PC-3 (cell line): ENCODE measurements around the gene RGS3. TPM values are rescaled to one million over a fixed set of nuclear protein-coding genes. Genes with fewer than 3 reads are reported as not detected.

Source experiments
- ATAC-seq: fragments of 200-7000 bp; cut with Tn5 transposase; 2 replicates; pipeline ENCODE4 v1.9.1; 2020; ENCODE audit warnings: mild to moderate bottlenecking, moderate library complexity
- BruUV-seq: library from RNA; stranded (reverse); fragments of 400-500 nt; replicated peaks from 2 replicates; lab custom pipeline; 2021; lab: Mats Ljungman, UMichigan
- CTCF ChIA-PET: fragments of 300-600 bp; sonication (Branson Sonifier 250); formaldehyde crosslinking; loops from one replicate; lab custom pipeline; 2022; ENCODE audit warnings: antibody characterized with exemption; lab: Charles Lee
- POLR2A ChIA-PET: fragments of 300-600 bp; sonication (Branson Sonifier 250); formaldehyde crosslinking; loops from one replicate; lab custom pipeline; 2022; ENCODE audit warnings: antibody characterized with exemption; ENCODE audit not compliant: unreplicated experiment; lab: Charles Lee
- DNase-seq: peaks from one replicate; pipeline ENCODE4 v3.0.0-alpha.2; 2015
- H2AFZ ChIP-seq: fragments of 300-600 bp; sonication (generic); 2 replicates; pipeline ENCODE4 v1.6.0; 2016; ENCODE audit warnings: antibody characterized with exemption, low read length
- H3F3A ChIP-seq: fragments of 300-600 bp; sonication (generic); one replicate; pipeline ENCODE4 v1.6.0; 2017; ENCODE audit warnings: antibody characterized with exemption, low read length, control low read depth, mild to moderate bottlenecking; ENCODE audit not compliant: unreplicated experiment
- H3K27ac ChIP-seq: fragments of 300-600 bp; sonication (generic); 2 replicates; pipeline ENCODE4 v1.5.1; 2016; ENCODE audit warnings: mild to moderate bottlenecking, low read length
- H3K27me3 ChIP-seq: fragments of 300-600 bp; sonication (generic); 2 replicates; pipeline ENCODE4 v1.6.1; 2016; ENCODE audit warnings: low read length, mixed read lengths
- H3K36me3 ChIP-seq: fragments of 300-600 bp; sonication (generic); 2 replicates; pipeline ENCODE4 v1.6.1; 2016; ENCODE audit warnings: low read depth, mixed run types, low read length, mixed read lengths
- H3K4me1 ChIP-seq: fragments of 300-600 bp; sonication (generic); 2 replicates; pipeline ENCODE4 v1.5.1; 2016; ENCODE audit warnings: low read length; ENCODE audit not compliant: insufficient read depth
- H3K4me2 ChIP-seq: fragments of 300-600 bp; sonication (generic); 2 replicates; pipeline ENCODE4 v1.6.0; 2016; ENCODE audit warnings: low read length
- H3K4me3 ChIP-seq: fragments of 300-600 bp; sonication (generic); 2 replicates; pipeline ENCODE4 v1.5.1; 2016; ENCODE audit warnings: mild to moderate bottlenecking, low read length, mixed read lengths
- H3K79me2 ChIP-seq: fragments of 300-600 bp; sonication (generic); 2 replicates; pipeline ENCODE4 v1.6.1; 2017; ENCODE audit warnings: low read length, mixed read lengths
- H3K9ac ChIP-seq: fragments of 300-600 bp; sonication (generic); 2 replicates; pipeline ENCODE4 v1.6.0; 2016; ENCODE audit warnings: mild to moderate bottlenecking, low read length
- H3K9me2 ChIP-seq: fragments of 300-600 bp; sonication (generic); replicated peaks from 2 replicates; pipeline ENCODE4 v1.6.1; 2016; ENCODE audit warnings: mixed run types, low read length, mixed read lengths
- H3K9me3 ChIP-seq: fragments of 300-600 bp; sonication (generic); 2 replicates; pipeline ENCODE4 v1.6.1; 2016; ENCODE audit warnings: low read length, mixed read lengths
- H4K20me1 ChIP-seq: fragments of 300-600 bp; sonication (generic); 2 replicates; pipeline ENCODE4 v1.6.1; 2016; ENCODE audit warnings: low read length, mixed read lengths
- CTCF ChIP-seq: fragments of 300-600 bp; sonication (generic); conservative IDR thresholded peaks from 2 replicates; pipeline ENCODE4 v1.5.1; 2017; ENCODE audit warnings: antibody characterized with exemption, low read depth, mild to moderate bottlenecking, low read length
- EZH2 ChIP-seq: fragments of 300-600 bp; sonication (generic); IDR thresholded peaks from one replicate; pipeline ENCODE4 v1.6.1; 2017; ENCODE audit warnings: antibody characterized with exemption, mild to moderate bottlenecking, low read length; ENCODE audit not compliant: unreplicated experiment
- EZH2phosphoT487 ChIP-seq: fragments of 300-600 bp; sonication (generic); IDR thresholded peaks from 2 replicates; pipeline ENCODE4 v1.6.1; 2018; ENCODE audit warnings: mild to moderate bottlenecking, antibody characterized with exemption, low read length, borderline replicate concordance
- intact Hi-C: fragments of 100-400 bp; cut with micrococcal nuclease; formaldehyde crosslinking; loops from 2 replicates; pipeline ENCODE4 v1.9.0; 2023
- total RNA-seq: library from RNA; depleted of rRNA; stranded (reverse); fragments of >200 nt; gene quantifications from 2 replicates; pipeline ENCODE4 v1.2.3, GENCODE V29; 2014

The RGS3 gene
- total RNA-seq, 1 experiment from 2014 or later: 26.3 TPM

GRCh38 chr9:113503131-113503541, 39.6 kb downstream of the RGS3 start:
- no peaks in the 10 kb centered on the region for H3K27me3 ChIP-seq
- H3K4me1 ChIP-seq: peaks cover 5% of the 10 kb centered on the region; the same call in 1 of the 2 replicates
- H3K4me3 ChIP-seq: no peak overlapping the region
- H3K27ac ChIP-seq: no peak overlapping the region
- no peak for ATAC-seq
- TF ChIP-seq CTCF (no peak), EZH2 (no peak), EZH2phosphoT487 (no peak)
- H3K4me2 ChIP-seq: no peak overlapping the region
- H3K36me3 ChIP-seq: 0 out of 2 replicates have a peak, but pooled peaks cover 5% of the 10 kb centered on the region
- no peak for DNase-seq
- H3K79me2 ChIP-seq: no peaks in the 10 kb centered on the region
- H3K9ac ChIP-seq: no peak overlapping the region
- ChIA-PET CTCF (no interaction called here), POLR2A (no interaction called here)
- no peaks in the 10 kb centered on the region for H3K9me2 ChIP-seq
- intact Hi-C loops: no loop called here
- H3F3A ChIP-seq: no peaks in the 10 kb centered on the region
- H2AFZ ChIP-seq: no peak overlapping the region
- BruUV-seq: no TSS peak
- H3K9me3 ChIP-seq: no peaks in the 10 kb centered on the region
- H4K20me1 ChIP-seq: no peaks in the 10 kb centered on the region

- DNase-seq (no peak), ATAC-seq (no peak)
- H3K36me3 ChIP-seq: peaks cover 10% of the 10 kb centered on the region; the same call in 1 of the 2 replicates
- H3K4me3 ChIP-seq: no peak overlapping the region
- H3K4me1 ChIP-seq: peaks cover 5% of the 10 kb centered on the region; the same call in 1 of the 2 replicates
- no peak overlapping the region for H3K9ac ChIP-seq
- H2AFZ ChIP-seq: no peak overlapping the region
- H3K4me2 ChIP-seq: no peak overlapping the region
- H3F3A ChIP-seq: no peaks in the 10 kb centered on the region
- POLR2A ChIA-PET: no interaction called here
- no peaks in the 10 kb centered on the region for H4K20me1 ChIP-seq
- no TSS peak for BruUV-seq
- no peak for TF ChIP-seq EZH2phosphoT487
- TF ChIP-seq EZH2: no peak
- TF ChIP-seq CTCF: no peak
- H3K79me2 ChIP-seq: no peaks in the 10 kb centered on the region
- H3K27ac ChIP-seq: no peak overlapping the region
- intact Hi-C loops: no loop called here
- H3K9me3 ChIP-seq: no peaks in the 10 kb centered on the region
- no peaks in the 10 kb centered on the region for H3K9me2 ChIP-seq
- no peaks in the 10 kb centered on the region for H3K27me3 ChIP-seq
- CTCF ChIA-PET: no interaction called here
These were observed 40.2 kb downstream of the RGS3 start for GRCh38 chr9:113503613-113504211.
